H1 (cell line): Measurements from ENCODE around the gene CFAP61. TPM values are rescaled to one million over a fixed set of nuclear protein-coding genes. Genes with fewer than 3 reads are reported as not detected.

Experiments
- CREB1 ChIP-seq: IDR thresholded peaks from 2 replicates; pipeline ENCODE4 v1.6.1; 2012; ENCODE audit warnings: inconsistent platforms
- CTBP2 ChIP-seq: IDR thresholded peaks from 2 replicates; pipeline ENCODE4 v1.7.0; 2011; ENCODE audit warnings: borderline replicate concordance, mild to moderate bottlenecking, moderate library complexity, mixed read lengths, low read length; ENCODE audit not compliant: insufficient read depth, insufficient read length
- EGR1 ChIP-seq: IDR thresholded peaks from 2 replicates; pipeline ENCODE4 v1.6.1; 2011; ENCODE audit warnings: low read depth, low read length, borderline replicate concordance
- FOSL1 ChIP-seq: IDR thresholded peaks from 2 replicates; pipeline ENCODE4 v1.6.1; 2011; ENCODE audit warnings: mild to moderate bottlenecking, low read depth, low read length, moderate library complexity; ENCODE audit not compliant: insufficient read depth
- KDM4A ChIP-seq: IDR thresholded peaks from one replicate; pipeline ENCODE4 v1.7.1; 2012; ENCODE audit warnings: low read depth, mild to moderate bottlenecking, moderate library complexity, low read length, inconsistent platforms; ENCODE audit not compliant: severe bottlenecking
- MAX ChIP-seq: IDR thresholded peaks from 2 replicates; pipeline ENCODE4 v1.6.1; 2012; ENCODE audit warnings: inconsistent platforms
- RBBP5 ChIP-seq: IDR thresholded peaks from 2 replicates; pipeline ENCODE4 v1.7.1; 2012; ENCODE audit warnings: low read depth, mild to moderate bottlenecking, inconsistent platforms, low read length, moderate library complexity, borderline replicate concordance
- SUZ12 ChIP-seq: fragments of 200-600 bp; sonication (generic); IDR thresholded peaks from 2 replicates; pipeline ENCODE4 v1.6.1; 2012; ENCODE audit warnings: mild to moderate bottlenecking, inconsistent platforms, low read length, moderate library complexity, mixed read lengths
- TEAD4 ChIP-seq: IDR thresholded peaks from 2 replicates; pipeline ENCODE4 v1.6.1; 2012; ENCODE audit warnings: low read depth, low read length, inconsistent platforms, mixed read lengths
- polyA plus RNA-seq, 7 experiments: library from polyadenylated mRNA; depleted of rRNA in 3 of 7; stranded (reverse) in 5 of 7; unstranded in 2 of 7; fragments of >200 nt in 5 of 7; fragments of 200-250 nt in 2 of 7; gene quantifications; 1 replicate in 5 of 7; 2 replicates in 1 of 7; 4 replicates in 1 of 7; pipeline versions ENCODE4 v1.2.1 to v1.2.3, GENCODE V29; 2011 to 2013; ENCODE audit warnings: missing spikeins in 2 of 7, mixed read lengths in 2 of 7
- total RNA-seq: library from RNA; stranded (reverse); fragmentation: NEBNext Ultra II Directional; extraction: Animal tissue kit (Norgen Biotek cat#: 25700); gene quantifications from 2 replicates; pipeline ENCODE4 v1.2.1, GENCODE V29; 2021

Gene CFAP61
- total and polyA plus RNA-seq, 2 of the 8 experiments (the other 6 are each of a cell fraction or from before 2014, with no cell fraction given): 0.29 to 0.61 TPM

DNA sequence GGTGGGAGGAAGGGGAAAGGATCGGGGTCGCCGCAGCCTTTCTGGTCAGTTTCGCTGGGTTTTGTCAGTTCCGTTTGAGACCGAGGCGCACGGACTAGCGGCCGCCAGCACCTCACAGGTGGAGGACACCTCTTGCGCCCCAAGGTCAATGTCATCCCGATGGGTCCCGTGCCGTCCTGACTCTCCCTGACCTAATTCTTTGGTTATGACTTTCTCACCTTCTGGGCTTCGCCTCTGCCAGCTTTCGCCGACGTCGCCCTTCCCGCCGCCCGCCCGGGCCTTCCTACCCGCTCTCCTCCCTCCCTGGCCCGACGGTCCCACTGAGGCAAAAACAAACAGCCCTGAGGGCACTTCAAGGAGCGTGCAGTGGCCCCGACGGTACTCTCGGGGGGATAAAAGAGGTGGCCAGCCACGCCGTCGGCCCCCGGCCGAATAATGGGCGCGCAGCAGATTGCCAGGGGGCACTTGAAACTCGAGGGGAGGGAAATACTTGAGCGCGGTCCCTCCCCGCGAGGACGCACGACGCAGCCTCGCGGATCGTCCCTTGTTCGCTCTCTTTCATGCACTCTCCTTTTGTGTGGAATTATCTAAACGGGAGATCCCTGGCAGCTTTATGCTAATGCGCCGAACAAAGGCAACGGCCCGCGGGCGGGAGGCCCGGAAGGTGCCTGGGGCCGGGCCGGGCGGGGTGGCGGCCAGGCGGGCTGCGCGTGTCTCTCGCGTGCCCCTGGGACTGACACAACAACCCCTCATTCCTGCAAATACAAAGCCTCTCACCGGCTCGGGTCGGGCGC, 311.7 kb downstream of the CFAP61 start (continued):
- TF ChIP-seq KDM4A: peak; percentile 47
- TF ChIP-seq MAX: peak; percentile 90
- TF ChIP-seq FOSL1: no peak
- no peak for TF ChIP-seq EGR1
- TF ChIP-seq RBBP5: 0 out of 2 replicates have a peak, but pooled peaks have one; percentile 54
- TF ChIP-seq SUZ12: peak; percentile 18
- peak; percentile 88 for TF ChIP-seq CTBP2
- no peak for TF ChIP-seq CREB1
- 0 out of 2 replicates have a peak, but pooled peaks have one; percentile 22 for TF ChIP-seq TEAD4
